TTC549 (cell line): ENCODE measurements around the gene RELCH.

ENCODE experiments used
- FAIRE-seq: peaks from 2 replicates; lab custom pipeline; 2012; peaks lifted over from hg19 to GRCh38; lab: Jason Lieb, UNC

The RELCH gene

DNA sequence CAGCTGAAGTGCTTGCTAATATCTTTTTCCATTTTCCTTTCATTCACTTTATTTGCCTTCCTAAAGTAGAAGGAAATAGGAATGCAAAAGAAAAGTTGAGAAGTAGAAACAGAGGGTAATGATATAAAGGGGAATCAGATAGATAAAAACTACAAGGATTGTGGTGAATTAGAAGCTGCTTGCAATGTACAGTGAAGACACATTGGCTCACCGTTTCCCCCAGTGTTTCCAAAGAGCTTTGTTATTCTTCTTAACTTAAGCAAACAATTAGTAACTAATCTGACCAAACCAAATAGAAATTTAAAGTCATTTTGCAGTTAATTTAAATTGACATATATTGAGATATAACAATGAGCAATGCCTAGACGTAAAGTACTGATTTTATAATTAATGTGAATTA, 63.4 kb downstream of the RELCH start:
- FAIRE-seq: no peak

- FAIRE-seq: no peak
Observed at GRCh38 chr18:62258093-62258492, 71.0 kb downstream of the RELCH start.

DNA sequence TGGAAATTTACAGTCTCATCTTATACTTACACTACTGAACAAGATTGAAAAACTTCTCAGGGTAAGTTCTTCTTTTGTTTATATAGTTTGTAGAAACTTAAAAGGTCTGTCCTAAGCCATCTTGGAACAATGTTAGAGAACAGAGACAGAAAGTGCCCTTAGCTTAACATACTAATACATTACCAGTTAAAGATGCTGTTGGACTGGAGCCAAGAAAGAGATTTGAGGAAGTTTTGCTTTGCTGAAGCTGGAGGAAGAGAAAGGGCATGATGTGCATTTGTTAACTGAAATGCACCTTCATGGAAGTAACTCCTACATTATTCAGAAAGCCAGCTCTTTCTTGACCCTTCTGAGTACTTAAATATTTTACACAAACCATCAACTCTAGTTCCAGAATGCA, 71.6 kb downstream of the RELCH start:
- FAIRE-seq: no peak

GRCh38 chr18:62262061-62262460, 75.0 kb downstream of the RELCH start:
- no peak for FAIRE-seq

- no peak for FAIRE-seq
Observed at GRCh38 chr18:62264984-62265383, 77.9 kb downstream of the RELCH start.

DNA sequence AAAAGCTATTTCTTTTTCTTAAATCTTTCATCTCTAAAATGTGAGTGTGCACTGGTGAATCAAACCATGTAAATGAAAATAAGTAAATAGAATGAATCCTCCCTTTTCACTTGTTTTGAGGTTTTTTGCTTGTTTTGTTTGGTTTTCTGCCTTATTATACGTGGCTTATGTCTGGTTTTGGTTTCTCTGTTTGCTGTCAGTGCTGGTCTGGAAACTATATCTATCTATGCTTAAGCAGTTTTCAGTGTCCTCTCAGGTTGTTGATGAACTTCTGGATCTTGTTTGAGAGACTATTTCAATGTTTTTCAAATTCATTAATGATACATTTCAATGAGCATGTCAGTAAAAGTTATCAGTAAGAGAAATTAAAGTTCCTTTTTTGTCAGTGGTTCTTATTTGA, 90.0 kb downstream of the RELCH start:
- no peak for FAIRE-seq

GRCh38 chr18:62279561-62279960, 92.5 kb downstream of the RELCH start:
- FAIRE-seq: no peak

- no peak for FAIRE-seq
Observed at GRCh38 chr18:62280058-62280457, 93.0 kb downstream of the RELCH start.

- no peak for FAIRE-seq
Observed at GRCh38 chr18:62280786-62281185, 93.7 kb downstream of the RELCH start.

DNA sequence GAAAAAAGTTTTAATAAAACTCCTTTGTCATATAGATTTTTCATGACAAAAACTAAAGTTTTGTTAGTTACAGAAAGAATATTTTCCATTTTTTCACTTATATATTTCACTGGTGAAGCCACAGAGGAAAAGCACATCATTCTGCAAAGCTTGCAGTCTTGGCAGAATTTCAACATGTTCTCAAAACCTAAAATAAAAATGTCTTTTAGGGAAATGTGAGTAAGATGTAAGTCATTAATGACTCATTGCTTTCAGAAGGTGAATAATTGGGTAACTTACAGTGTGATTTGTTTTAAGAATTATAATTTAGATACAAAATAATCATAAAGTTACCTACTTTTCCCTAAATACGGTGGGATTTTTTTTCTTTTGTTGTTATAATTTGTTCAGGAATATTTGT, 94.6 kb downstream of the RELCH start:
- no peak for FAIRE-seq

- no peak for FAIRE-seq
Observed at GRCh38 chr18:62282188-62282629, 95.2 kb downstream of the RELCH start.

DNA sequence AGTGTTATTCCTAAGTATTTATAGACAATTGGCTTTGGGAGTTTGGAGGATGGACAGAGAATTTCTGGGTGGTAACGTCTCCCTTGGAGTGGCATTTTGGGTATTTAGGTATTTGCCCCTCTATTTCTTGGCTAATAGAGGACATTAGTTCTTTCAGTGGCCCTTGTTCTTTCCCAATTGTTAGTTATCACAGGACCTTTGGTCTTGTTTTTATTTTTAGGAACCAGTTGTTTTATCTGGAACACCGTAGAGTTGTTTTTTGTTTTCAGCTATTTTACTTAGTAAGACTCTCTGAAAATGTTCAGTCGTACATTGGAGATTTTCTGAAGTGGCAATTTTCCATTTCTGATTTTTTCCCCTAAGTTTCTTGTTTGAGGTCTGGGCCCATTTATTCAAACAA, 97.6 kb downstream of the RELCH start:
- FAIRE-seq: no peak

DNA sequence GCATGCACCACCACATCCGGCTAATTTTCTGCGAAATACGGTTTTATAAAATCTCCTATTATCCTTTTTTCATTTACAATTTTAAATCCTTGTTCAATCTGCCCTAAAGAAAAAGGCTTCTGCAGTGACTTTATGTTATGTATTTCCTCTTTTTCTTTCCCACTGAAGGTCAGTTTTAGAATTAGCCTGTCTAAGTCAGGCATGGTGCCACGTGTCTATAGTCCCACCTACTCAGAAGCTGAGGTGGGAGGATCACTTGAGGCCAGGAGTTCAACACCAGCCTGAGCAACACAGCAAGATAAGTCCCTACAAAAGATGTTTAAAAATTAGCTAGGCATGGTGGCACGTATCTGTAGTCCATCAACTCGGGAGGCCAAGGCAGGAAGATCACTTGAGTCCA, 98.2 kb downstream of the RELCH start:
- no peak for FAIRE-seq

DNA sequence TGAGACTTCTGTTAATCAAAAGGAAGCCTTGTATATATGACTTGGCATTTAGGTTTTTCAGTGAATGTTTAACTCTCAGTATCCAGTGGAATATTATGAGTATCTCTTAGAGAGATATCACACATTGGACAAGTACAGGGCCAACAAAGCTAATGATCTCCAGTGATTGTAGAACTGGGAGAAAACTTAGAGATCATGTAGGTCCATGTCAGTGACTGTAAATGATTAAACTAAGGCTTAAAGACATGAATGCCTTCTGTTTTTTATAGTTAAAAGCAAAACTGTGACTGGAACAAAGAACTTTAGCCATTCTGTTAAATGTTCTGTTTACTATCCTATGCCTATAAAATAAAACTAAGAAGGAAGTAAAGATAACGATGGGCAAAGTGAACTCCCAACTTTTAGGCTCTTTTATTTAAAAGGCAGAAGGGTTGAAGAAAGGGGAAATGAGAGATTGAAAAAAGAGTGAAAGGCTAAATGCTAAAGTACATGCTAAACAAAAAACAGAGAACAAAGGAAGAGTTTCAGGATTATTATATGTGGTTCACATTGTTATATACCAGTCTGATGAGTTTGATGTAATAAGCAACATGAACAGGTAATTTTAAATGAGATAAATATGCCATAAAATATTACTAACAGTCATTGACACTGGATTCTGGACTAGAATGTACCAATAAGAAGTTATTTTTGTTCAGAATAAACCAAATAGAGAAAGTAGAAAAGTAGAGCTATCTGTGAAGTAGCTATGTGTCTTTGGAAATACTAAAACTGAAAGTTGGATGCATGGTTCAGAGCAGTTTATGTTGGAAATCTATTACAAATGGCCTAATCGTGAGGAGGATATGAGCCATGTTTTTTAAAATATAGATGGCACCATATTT, 101.0 kb downstream of the RELCH start:
- FAIRE-seq: no peak

DNA sequence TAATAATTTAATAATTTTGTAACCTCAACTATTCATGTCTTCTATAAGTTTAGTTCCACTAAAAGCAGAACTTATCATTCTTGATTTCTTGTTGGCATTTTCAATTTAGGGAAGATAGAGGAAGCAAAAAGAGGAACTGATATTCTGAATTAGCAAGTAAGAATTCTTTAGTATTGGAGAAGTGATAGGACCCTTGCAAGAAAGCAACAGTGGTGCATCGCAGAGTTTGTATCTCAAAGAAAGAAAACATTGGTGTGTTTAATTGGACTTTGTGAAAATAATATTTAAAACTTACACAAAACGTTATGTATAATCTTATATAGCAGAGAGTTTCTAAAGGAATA, 101.6 kb downstream of the RELCH start:
- no peak for FAIRE-seq

- no peak for FAIRE-seq
Observed at GRCh38 chr18:62289047-62289446, 102.0 kb downstream of the RELCH start.

- no peak for FAIRE-seq
Observed at GRCh38 chr18:62294073-62294472, 107.0 kb downstream of the RELCH start.

- no peak for FAIRE-seq
Observed at GRCh38 chr18:62300359-62300963, 113.4 kb downstream of the RELCH start.

DNA sequence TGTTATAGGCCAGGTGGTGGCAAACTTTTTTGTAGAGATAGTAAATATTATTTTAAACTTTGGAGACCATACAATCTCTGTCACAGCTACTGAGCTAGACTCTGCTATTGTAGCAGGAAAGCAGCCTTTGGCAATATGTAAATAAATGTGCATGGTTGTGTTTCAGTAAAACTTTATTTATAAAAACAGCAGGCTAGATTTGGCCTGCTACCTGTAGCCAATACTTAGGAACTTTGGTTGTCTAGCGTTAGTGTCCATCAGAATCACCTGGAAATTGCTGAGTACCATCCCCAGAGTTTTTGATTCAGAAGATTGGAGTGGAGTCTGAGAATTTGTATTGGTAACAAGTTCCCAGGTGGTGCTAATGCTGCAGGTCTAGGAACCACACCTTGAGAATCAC, 114.3 kb downstream of the RELCH start:
- FAIRE-seq: no peak

DNA sequence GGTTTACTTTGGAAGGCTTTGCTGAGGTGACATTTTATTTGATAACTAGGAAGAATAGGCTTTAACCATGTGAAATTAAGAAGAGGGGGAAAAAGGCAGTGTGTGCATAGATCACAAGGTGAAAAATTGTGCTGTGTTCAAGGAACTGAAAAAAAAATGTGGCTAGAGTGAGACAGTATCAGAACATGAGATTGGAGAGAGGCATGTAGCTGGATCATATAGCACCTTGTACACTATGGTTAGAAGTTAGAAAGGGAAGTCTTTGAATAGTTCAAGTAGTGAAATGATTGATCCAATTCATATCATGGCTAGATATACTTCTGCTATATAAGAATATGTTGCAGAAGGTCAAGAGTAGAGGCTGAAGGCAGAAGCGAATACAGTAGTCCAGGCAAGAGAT, 125.8 kb downstream of the RELCH start:
- FAIRE-seq: no peak

DNA sequence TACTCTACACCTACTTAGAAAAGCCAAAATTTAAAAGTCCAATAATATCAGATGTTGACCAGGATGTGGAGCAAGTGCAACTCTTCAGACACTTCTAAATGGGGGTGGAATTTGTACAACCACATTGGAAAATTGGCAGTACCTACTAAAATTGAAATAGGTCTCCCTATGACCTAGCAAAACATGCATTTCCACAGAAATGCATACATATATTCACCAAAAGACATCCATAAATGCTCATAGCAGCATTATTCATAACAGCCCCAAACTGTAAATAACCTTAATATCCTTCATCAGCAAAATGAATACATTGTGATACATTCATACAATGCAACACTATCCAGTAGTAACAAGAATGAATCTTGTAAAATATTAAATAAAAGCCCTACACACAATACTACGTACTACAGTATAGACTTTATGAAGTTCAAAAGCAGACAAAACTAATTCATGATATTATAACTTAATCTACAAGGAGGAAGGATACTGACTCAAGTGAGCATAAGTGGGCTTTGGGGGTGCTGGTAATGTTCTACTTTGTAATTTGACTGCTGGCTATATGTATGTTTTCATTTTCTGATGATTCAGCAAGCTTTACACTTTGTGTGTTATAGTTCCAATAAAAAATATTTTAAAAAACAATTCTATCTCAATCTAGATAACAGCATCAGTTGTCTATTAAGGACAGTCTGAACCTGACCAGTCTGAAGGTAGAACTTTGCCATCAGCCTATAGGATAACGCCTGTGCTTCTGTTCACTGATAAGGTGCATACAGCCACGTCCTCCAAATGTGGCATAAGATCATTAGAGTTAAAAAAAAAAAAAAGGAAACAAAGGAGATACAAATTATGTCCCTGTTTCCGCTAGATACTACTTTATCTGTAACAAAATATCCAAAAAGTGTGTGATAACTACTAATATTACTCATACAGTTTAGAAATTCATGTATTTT, 131.4 kb downstream of the RELCH start:
- no peak for FAIRE-seq

- no peak for FAIRE-seq
Observed at GRCh38 chr18:62321201-62321600, 134.1 kb downstream of the RELCH start.
